SK-N-SH treated with all-trans-retinoic acid at 6 μM for 48 hours (cell line): ENCODE data around the gene CCDC197.

Experiments used
- ATAC-seq: fragments of 200-7000 bp; cut with Tn5 transposase; 3 replicates; pipeline ENCODE4 v1.9.1; 2020; ENCODE audit warnings: mild to moderate bottlenecking, moderate library complexity
- ARNTL ChIP-seq: fragments of 450-650 bp; formaldehyde crosslinking; IDR thresholded peaks from 2 replicates; pipeline ENCODE4 v1.5.0; 2020; ENCODE audit warnings: low read depth, mild to moderate bottlenecking, moderate library complexity, borderline replicate concordance
- BACH2 ChIP-seq: fragments of 250-450 bp; sonication (Bioruptor Pico); IDR thresholded peaks from 2 replicates; pipeline ENCODE4 v1.9.0; 2021; ENCODE audit warnings: mild to moderate bottlenecking, borderline replicate concordance
- CSDC2 ChIP-seq: fragments of 250-450 bp; sonication (Bioruptor Pico); IDR thresholded peaks from 2 replicates; pipeline ENCODE4 v1.5.0; 2020; ENCODE audit warnings: mild to moderate bottlenecking, moderate library complexity
- ESRRG ChIP-seq: fragments of 250-450 bp; sonication (Bioruptor Pico); IDR thresholded peaks from 2 replicates; pipeline ENCODE4 v1.6.1; 2021; ENCODE audit warnings: mild to moderate bottlenecking
- GLIS3 ChIP-seq: fragments of 250-450 bp; sonication (Bioruptor Pico); IDR thresholded peaks from 2 replicates; pipeline ENCODE4 v1.5.0; 2020; ENCODE audit warnings: mild to moderate bottlenecking, moderate library complexity
- ISL1 ChIP-seq: fragments of 250-450 bp; sonication (Bioruptor Pico); IDR thresholded peaks from 2 replicates; pipeline ENCODE4 v2.1.2; 2022; ENCODE audit warnings: mild to moderate bottlenecking, moderate library complexity
- OSR1 ChIP-seq: fragments of 250-450 bp; sonication (Bioruptor Pico); IDR thresholded peaks from 2 replicates; pipeline ENCODE4 v1.8.0; 2022; ENCODE audit warnings: moderate library complexity, mild to moderate bottlenecking, inconsistent platforms
- PPARA ChIP-seq: fragments of 250-450 bp; sonication (Bioruptor Pico); IDR thresholded peaks from 2 replicates; pipeline ENCODE4 v1.5.0; 2020; ENCODE audit warnings: mild to moderate bottlenecking, borderline replicate concordance
- RARB ChIP-seq: fragments of 250-450 bp; sonication (Bioruptor Pico); IDR thresholded peaks from 2 replicates; pipeline ENCODE4 v1.8.0; 2021; ENCODE audit warnings: mild to moderate bottlenecking, moderate library complexity
- SNAI2 ChIP-seq: fragments of 250-450 bp; sonication (Bioruptor Pico); IDR thresholded peaks from 2 replicates; pipeline ENCODE4 v1.5.0; 2020; ENCODE audit warnings: mild to moderate bottlenecking, moderate library complexity
- TCF4 ChIP-seq: fragments of 250-450 bp; sonication (Bioruptor Pico); IDR thresholded peaks from 2 replicates; pipeline ENCODE4 v1.8.0; 2021; ENCODE audit warnings: mild to moderate bottlenecking, moderate library complexity, borderline replicate concordance
- TOX ChIP-seq: fragments of 250-450 bp; sonication (Bioruptor Pico); IDR thresholded peaks from 2 replicates; pipeline ENCODE4 v1.8.0; 2021; ENCODE audit warnings: mild to moderate bottlenecking, moderate library complexity, borderline replicate concordance
- ZC3H10 ChIP-seq: fragments of 250-450 bp; sonication (Bioruptor Pico); IDR thresholded peaks from 2 replicates; pipeline ENCODE4 v1.5.1; 2021; ENCODE audit warnings: mild to moderate bottlenecking, moderate library complexity
- ZFP3 ChIP-seq: fragments of 250-450 bp; sonication (Bioruptor Pico); IDR thresholded peaks from 2 replicates; pipeline ENCODE4 v1.5.0; 2020; ENCODE audit warnings: mild to moderate bottlenecking, moderate library complexity
- ZFP30 ChIP-seq: fragments of 450-650 bp; formaldehyde crosslinking; IDR thresholded peaks from 2 replicates; pipeline ENCODE4 v1.5.0; 2022; ENCODE audit warnings: mild to moderate bottlenecking, moderate library complexity
- ZNF565 ChIP-seq: fragments of 450-650 bp; formaldehyde crosslinking; conservative IDR thresholded peaks from 2 replicates; pipeline ENCODE4 v1.5.0; 2020; ENCODE audit warnings: low read depth, mild to moderate bottlenecking, moderate library complexity
- ZNF70 ChIP-seq: fragments of 450-650 bp; formaldehyde crosslinking; IDR thresholded peaks from 2 replicates; pipeline ENCODE4 v1.5.0; 2020; ENCODE audit warnings: mild to moderate bottlenecking, moderate library complexity
- ZNF8 ChIP-seq: fragments of 450-650 bp; formaldehyde crosslinking; IDR thresholded peaks from 2 replicates; pipeline ENCODE4 v1.5.0; 2020; ENCODE audit warnings: mild to moderate bottlenecking, moderate library complexity
- TF ChIP-seq, protein P1 (sequence below): fragments of 250-450 bp; sonication (Bioruptor Pico); IDR thresholded peaks from 2 replicates; pipeline ENCODE4 v1.8.0; 2021; ENCODE audit warnings: low read depth, mild to moderate bottlenecking, moderate library complexity, borderline replicate concordance
- TF ChIP-seq, protein P2 (sequence below): fragments of 250-450 bp; sonication (Bioruptor Pico); IDR thresholded peaks from 2 replicates; pipeline ENCODE4 v1.8.0; 2020; ENCODE audit warnings: mild to moderate bottlenecking, moderate library complexity, borderline replicate concordance
- TF ChIP-seq, protein P3 (sequence below): fragments of 250-450 bp; sonication (Bioruptor Pico); IDR thresholded peaks from 2 replicates; pipeline ENCODE4 v1.5.0; 2020; ENCODE audit warnings: mild to moderate bottlenecking, moderate library complexity
- TF ChIP-seq, protein P4 (sequence below): fragments of 250-450 bp; sonication (Bioruptor Pico); IDR thresholded peaks from 2 replicates; pipeline ENCODE4 v1.5.1; 2020; ENCODE audit warnings: low read depth, mild to moderate bottlenecking, moderate library complexity
- TF ChIP-seq, protein P5 (sequence below): fragments of 250-450 bp; sonication (Bioruptor Pico); IDR thresholded peaks from 2 replicates; pipeline ENCODE4 v1.5.1; 2021; ENCODE audit warnings: mild to moderate bottlenecking, moderate library complexity

CCDC197 gene

DNA sequence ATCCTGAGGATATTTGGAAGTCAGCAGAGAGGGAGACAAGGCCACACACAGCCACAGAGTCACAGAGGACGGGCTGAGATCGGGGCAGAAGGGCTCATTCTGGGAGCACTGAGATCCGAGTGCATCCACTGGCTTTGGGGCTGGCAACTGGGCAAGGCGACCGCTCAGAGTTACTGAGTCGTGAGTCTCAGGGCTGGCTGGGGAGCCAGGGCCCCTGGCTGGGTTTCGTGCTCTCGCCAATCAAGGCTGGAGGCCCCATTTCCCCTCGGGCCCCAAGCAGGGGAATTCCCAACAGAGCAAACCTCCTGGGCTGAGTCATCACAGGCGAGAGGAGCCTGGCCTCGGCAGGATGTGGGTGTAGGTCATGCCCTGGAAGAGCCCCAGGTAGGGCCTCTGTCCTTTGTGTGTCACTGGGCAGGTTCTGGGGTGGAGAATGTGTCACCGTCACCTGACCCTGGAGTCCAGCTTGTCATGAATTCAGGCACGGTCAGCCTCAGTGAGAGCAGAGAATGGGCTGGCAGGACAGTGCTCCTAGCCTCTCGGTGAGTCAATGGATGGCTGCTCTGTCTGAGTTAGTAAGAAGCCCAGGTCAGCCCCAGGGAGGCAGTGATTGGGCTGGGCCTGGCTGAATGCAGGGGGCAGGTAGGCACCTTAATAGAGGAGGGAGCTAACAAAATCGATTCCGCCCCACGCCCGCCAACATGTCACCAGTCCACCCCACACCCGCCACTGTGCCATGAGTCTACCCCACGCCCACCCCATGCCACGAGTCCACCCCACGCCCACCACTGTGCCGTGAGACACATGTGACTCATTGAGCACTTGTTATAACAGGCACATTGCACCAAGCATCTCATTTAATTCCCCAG is 37.6 kb upstream of the CCDC197 start:
- no peak for TF ChIP-seq SNAI2 (CRISPR knock-in tag)
- TF ChIP-seq, protein P1, sequence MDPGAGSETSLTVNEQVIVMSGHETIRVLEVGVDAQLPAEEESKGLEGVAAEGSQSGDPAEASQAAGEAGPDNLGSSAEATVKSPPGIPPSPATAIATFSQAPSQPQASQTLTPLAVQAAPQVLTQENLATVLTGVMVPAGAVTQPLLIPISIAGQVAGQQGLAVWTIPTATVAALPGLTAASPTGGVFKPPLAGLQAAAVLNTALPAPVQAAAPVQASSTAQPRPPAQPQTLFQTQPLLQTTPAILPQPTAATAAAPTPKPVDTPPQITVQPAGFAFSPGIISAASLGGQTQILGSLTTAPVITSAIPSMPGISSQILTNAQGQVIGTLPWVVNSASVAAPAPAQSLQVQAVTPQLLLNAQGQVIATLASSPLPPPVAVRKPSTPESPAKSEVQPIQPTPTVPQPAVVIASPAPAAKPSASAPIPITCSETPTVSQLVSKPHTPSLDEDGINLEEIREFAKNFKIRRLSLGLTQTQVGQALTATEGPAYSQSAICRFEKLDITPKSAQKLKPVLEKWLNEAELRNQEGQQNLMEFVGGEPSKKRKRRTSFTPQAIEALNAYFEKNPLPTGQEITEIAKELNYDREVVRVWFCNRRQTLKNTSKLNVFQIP (CRISPR knock-in tag), result no peak
- no peak for TF ChIP-seq OSR1 (CRISPR knock-in tag)
- TF ChIP-seq, protein P2, sequence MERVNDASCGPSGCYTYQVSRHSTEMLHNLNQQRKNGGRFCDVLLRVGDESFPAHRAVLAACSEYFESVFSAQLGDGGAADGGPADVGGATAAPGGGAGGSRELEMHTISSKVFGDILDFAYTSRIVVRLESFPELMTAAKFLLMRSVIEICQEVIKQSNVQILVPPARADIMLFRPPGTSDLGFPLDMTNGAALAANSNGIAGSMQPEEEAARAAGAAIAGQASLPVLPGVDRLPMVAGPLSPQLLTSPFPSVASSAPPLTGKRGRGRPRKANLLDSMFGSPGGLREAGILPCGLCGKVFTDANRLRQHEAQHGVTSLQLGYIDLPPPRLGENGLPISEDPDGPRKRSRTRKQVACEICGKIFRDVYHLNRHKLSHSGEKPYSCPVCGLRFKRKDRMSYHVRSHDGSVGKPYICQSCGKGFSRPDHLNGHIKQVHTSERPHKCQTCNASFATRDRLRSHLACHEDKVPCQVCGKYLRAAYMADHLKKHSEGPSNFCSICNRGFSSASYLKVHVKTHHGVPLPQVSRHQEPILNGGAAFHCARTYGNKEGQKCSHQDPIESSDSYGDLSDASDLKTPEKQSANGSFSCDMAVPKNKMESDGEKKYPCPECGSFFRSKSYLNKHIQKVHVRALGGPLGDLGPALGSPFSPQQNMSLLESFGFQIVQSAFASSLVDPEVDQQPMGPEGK (CRISPR knock-in tag), result no peak
- TF ChIP-seq ISL1 (CRISPR knock-in tag), result no peak
- TF ChIP-seq CSDC2 (CRISPR knock-in tag), result no peak
- TF ChIP-seq GLIS3 (CRISPR knock-in tag), result no peak
- no peak for TF ChIP-seq ZNF565 (CRISPR knock-in tag)
- TF ChIP-seq TOX (CRISPR knock-in tag), result no peak
- peak; percentile 91 for ATAC-seq

DNA sequence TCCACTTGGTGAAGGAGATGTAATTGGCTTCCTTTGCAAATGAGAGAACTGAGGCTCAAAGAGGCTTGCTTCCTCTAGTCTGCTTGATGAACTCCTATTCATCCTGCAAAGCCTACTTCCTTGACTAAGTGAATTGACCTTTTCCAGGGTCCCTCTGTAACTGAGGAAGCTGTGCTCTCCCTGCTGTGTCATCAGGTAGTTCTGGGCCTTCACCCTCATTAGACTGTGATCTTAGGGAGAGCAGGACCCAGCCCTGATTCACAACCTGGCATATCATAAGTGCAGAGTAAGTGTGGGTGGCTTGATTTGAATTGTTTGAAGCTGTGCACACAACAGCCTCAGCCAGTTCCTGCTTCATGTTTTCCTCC is 37.0 kb upstream of the CCDC197 start:
- no peak for ATAC-seq
- TF ChIP-seq ZFP3 (CRISPR knock-in tag) (peak; percentile 98), ESRRG (CRISPR knock-in tag) (no peak)
- TF ChIP-seq, all 23 proteins: peak for 1

DNA sequence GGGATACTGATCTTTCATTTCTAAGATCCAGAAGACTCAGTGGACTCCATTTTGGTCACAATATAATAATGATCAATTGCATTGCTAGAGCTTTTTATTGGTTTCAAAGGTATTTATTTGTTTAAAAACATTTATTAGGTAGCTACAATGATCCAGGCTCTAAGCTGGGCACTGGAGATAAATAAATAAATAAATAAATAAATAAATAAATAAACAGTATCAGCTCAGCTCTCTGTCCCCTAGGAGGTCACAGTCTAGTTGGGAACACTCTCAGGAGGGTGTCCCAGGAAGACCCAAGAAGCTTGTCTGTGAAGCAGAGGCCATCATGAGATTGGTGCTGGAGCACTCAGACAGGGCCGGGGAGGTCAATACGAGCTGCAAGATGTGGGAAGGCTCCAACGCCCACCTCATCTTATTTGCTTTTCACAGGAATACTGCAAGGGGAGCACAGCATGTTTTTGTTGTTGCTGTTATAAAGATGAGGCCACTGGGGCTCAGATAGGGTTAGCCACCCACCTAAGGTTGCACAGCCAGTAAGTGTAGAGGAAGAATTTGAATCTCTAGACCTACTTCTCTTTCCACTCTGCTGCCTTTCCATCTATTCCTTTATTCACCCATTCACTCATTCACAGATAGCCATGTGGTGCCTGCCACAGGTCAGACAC is 36.2 kb upstream of the CCDC197 start:
- no peak for ATAC-seq

More for the DNA sequence above, 36.2 kb upstream of the CCDC197 start:
- TF ChIP-seq ZC3H10, result no peak
- no peak for TF ChIP-seq TOX (CRISPR knock-in tag)
- TF ChIP-seq CSDC2 (CRISPR knock-in tag), result no peak
- no peak for TF ChIP-seq ZNF8
- TF ChIP-seq TCF4, result no peak
- TF ChIP-seq GLIS3 (CRISPR knock-in tag), result no peak
- TF ChIP-seq, protein P3, sequence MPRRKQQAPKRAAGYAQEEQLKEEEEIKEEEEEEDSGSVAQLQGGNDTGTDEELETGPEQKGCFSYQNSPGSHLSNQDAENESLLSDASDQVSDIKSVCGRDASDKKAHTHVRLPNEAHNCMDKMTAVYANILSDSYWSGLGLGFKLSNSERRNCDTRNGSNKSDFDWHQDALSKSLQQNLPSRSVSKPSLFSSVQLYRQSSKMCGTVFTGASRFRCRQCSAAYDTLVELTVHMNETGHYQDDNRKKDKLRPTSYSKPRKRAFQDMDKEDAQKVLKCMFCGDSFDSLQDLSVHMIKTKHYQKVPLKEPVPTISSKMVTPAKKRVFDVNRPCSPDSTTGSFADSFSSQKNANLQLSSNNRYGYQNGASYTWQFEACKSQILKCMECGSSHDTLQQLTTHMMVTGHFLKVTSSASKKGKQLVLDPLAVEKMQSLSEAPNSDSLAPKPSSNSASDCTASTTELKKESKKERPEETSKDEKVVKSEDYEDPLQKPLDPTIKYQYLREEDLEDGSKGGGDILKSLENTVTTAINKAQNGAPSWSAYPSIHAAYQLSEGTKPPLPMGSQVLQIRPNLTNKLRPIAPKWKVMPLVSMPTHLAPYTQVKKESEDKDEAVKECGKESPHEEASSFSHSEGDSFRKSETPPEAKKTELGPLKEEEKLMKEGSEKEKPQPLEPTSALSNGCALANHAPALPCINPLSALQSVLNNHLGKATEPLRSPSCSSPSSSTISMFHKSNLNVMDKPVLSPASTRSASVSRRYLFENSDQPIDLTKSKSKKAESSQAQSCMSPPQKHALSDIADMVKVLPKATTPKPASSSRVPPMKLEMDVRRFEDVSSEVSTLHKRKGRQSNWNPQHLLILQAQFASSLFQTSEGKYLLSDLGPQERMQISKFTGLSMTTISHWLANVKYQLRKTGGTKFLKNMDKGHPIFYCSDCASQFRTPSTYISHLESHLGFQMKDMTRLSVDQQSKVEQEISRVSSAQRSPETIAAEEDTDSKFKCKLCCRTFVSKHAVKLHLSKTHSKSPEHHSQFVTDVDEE (CRISPR knock-in tag), result no peak
- TF ChIP-seq, protein P4, sequence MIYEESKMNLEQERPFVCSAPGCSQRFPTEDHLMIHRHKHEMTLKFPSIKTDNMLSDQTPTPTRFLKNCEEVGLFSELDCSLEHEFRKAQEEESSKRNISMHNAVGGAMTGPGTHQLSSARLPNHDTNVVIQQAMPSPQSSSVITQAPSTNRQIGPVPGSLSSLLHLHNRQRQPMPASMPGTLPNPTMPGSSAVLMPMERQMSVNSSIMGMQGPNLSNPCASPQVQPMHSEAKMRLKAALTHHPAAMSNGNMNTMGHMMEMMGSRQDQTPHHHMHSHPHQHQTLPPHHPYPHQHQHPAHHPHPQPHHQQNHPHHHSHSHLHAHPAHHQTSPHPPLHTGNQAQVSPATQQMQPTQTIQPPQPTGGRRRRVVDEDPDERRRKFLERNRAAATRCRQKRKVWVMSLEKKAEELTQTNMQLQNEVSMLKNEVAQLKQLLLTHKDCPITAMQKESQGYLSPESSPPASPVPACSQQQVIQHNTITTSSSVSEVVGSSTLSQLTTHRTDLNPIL (CRISPR knock-in tag), result no peak
- TF ChIP-seq ZFP3 (CRISPR knock-in tag), result no peak
- no peak for TF ChIP-seq SNAI2 (CRISPR knock-in tag)
- no peak for TF ChIP-seq ESRRG (CRISPR knock-in tag)
- TF ChIP-seq, protein P5, sequence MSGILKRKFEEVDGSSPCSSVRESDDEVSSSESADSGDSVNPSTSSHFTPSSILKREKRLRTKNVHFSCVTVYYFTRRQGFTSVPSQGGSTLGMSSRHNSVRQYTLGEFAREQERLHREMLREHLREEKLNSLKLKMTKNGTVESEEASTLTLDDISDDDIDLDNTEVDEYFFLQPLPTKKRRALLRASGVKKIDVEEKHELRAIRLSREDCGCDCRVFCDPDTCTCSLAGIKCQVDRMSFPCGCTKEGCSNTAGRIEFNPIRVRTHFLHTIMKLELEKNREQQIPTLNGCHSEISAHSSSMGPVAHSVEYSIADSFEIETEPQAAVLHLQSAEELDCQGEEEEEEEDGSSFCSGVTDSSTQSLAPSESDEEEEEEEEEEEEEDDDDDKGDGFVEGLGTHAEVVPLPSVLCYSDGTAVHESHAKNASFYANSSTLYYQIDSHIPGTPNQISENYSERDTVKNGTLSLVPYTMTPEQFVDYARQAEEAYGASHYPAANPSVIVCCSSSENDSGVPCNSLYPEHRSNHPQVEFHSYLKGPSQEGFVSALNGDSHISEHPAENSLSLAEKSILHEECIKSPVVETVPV (CRISPR knock-in tag), result no peak
- TF ChIP-seq RARB (CRISPR knock-in tag), result no peak
- TF ChIP-seq BACH2, result no peak
- TF ChIP-seq, protein P2 (CRISPR knock-in tag), result no peak
- TF ChIP-seq ZNF565 (CRISPR knock-in tag), result no peak
- TF ChIP-seq ZFP30 (CRISPR knock-in tag), result no peak
- TF ChIP-seq ARNTL, result no peak
- no peak for TF ChIP-seq ZNF70 (CRISPR knock-in tag)
- TF ChIP-seq PPARA (CRISPR knock-in tag), result no peak
